ENCODE results near the gene STMP1.
A peak's percentile ranks its signal among the peaks of the same experiment; 100 is the strongest.

STMP1 gene

GRCh38 chr7:135718794-135719437 lies 56.6 kb downstream of the STMP1 start:
- peak in 1 of 58 donors; percentile 3 for DNase-seq

GRCh38 chr7:135719688-135720087 lies 57.4 kb downstream of the STMP1 start:
- DNase-seq, result no peak

GRCh38 chr7:135721198-135721820 lies 59.0 kb downstream of the STMP1 start:
- DNase-seq, result no peak

GRCh38 chr7:135723411-135723810 lies 61.1 kb downstream of the STMP1 start:
- no peak for DNase-seq
